HCT116 (cell line): Measurements from ENCODE around the gene MBL2. TPM values are rescaled to one million over a fixed set of nuclear protein-coding genes. Genes with fewer than 3 reads are reported as not detected.

Experiments
- ATAC-seq: fragments of 200-7000 bp; cut with Tn5 transposase; 2 replicates; pipeline ENCODE4 v1.9.1; 2020; ENCODE audit warnings: mild to moderate bottlenecking, moderate library complexity
- BruUV-seq: library from RNA; stranded (reverse); fragments of 400-500 nt; replicated peaks from 2 replicates; lab custom pipeline; 2021; lab: Mats Ljungman, UMichigan
- CTCF ChIA-PET: fragments of 300-600 bp; sonication (Branson Sonifier 250); formaldehyde crosslinking; loops from one replicate; lab custom pipeline; 2021; ENCODE audit warnings: antibody characterized with exemption; lab: Charles Lee
- POLR2A ChIA-PET: fragments of 300-600, 350-600 bp; sonication (Branson Sonifier 250); formaldehyde crosslinking; loops from one replicate; lab custom pipeline; 2021; ENCODE audit warnings: antibody characterized with exemption; lab: Charles Lee
- RAD21 ChIA-PET, 2 experiments: fragments of 300-600 bp; sonication (Branson Sonifier 250); formaldehyde crosslinking; loops; one replicate each; lab custom pipeline; 2023; ENCODE audit warnings: low total read pairs in 2 of 2; ENCODE audit not compliant: uncharacterized antibody in 2 of 2, unreplicated experiment in 2 of 2, low non-redundant PET in 1 of 2; lab: Charles Lee
- DNase-seq: peaks from one replicate; pipeline ENCODE4 v3.0.0-alpha.2; 2010; ENCODE audit warnings: low read depth, low spot score
- H2AFZ ChIP-seq: fragments of 200-600 bp; shearing (Covaris generic), sonication (generic); 2 replicates; pipeline ENCODE4 v1.6.1; 2017; ENCODE audit warnings: low read depth, mixed run types, mixed read lengths, antibody characterized with exemption, low read length; ENCODE audit not compliant: poor library complexity, severe bottlenecking
- H3K27ac ChIP-seq: 2 replicates; pipeline ENCODE4 v1.5.1; 2012; ENCODE audit warnings: low read depth, low read length
- H3K27me3 ChIP-seq: fragments of 200-600 bp; sonication (generic); 2 replicates; pipeline ENCODE4 v1.6.1; 2016; ENCODE audit warnings: mixed run types, low read length, mixed read lengths; ENCODE audit not compliant: insufficient read depth
- H3K36me3 ChIP-seq, 2 experiments: fragments of 200-500 bp in 1 of 2; fragments of 200-600 bp in 1 of 2; sonication (Bioruptor generic) in 1 of 2; sonication (generic) in 1 of 2; 2 replicates each; pipeline versions ENCODE4 v1.5.1 to v1.6.1; 2014 to 2016; ENCODE audit warnings: low read length in 2 of 2, inconsistent platforms in 1 of 2, mixed read lengths in 1 of 2, mixed run types in 1 of 2; ENCODE audit not compliant: insufficient read depth in 2 of 2, control insufficient read depth in 1 of 2
- H3K4me1 ChIP-seq, 2 experiments: fragments of 200-600 bp in 1 of 2; sonication (generic) in 1 of 2; 2 replicates each; pipeline versions ENCODE4 v1.5.1 to v1.6.1; 2012 to 2017; ENCODE audit warnings: low read length in 2 of 2, inconsistent platforms in 1 of 2, mild to moderate bottlenecking in 1 of 2, mixed read lengths in 1 of 2, mixed run types in 1 of 2, moderate library complexity in 1 of 2; ENCODE audit not compliant: insufficient read depth in 2 of 2, control insufficient read depth in 1 of 2
- H3K4me2 ChIP-seq: fragments of 200-600 bp; sonication (generic); 2 replicates; pipeline ENCODE4 v1.6.1; 2017; ENCODE audit warnings: mixed run types, low read length, mixed read lengths
- H3K4me3 ChIP-seq, 2 experiments: fragments of 200-600 bp in 1 of 2; sonication (generic) in 1 of 2; replicated peaks in 1 of 2; 2 replicates each; pipeline ENCODE4 v1.5.1; 2011 to 2016; ENCODE audit warnings: low read length in 2 of 2, control low read depth in 1 of 2, low read depth in 1 of 2, mild to moderate bottlenecking in 1 of 2, mixed read lengths in 1 of 2, mixed run types in 1 of 2
- H3K79me2 ChIP-seq: fragments of 200-600 bp; sonication (generic); 2 replicates; pipeline ENCODE4 v1.6.1; 2017; ENCODE audit warnings: mild to moderate bottlenecking, mixed run types, low read length, moderate library complexity, mixed read lengths; ENCODE audit not compliant: insufficient read depth
- H3K9ac ChIP-seq: fragments of 200-600 bp; sonication (generic); 2 replicates; pipeline ENCODE4 v1.6.1; 2016; ENCODE audit warnings: low read length, mixed read lengths
- H3K9me2 ChIP-seq: fragments of 200-600 bp; sonication (generic), shearing (Covaris generic); 2 replicates; pipeline ENCODE4 v1.6.1; 2017; ENCODE audit warnings: mixed run types, mild to moderate bottlenecking, moderate library complexity; ENCODE audit not compliant: insufficient read depth
- H3K9me3 ChIP-seq, 2 experiments: fragments of 200-500 bp in 1 of 2; fragments of 200-600 bp in 1 of 2; sonication (Bioruptor generic) in 1 of 2; sonication (generic) in 1 of 2; 2 replicates each; pipeline ENCODE4 v1.6.1; 2014 to 2017; ENCODE audit warnings: low read length in 2 of 2, mixed read lengths in 2 of 2, inconsistent platforms in 1 of 2, low read depth in 1 of 2, mild to moderate bottlenecking in 1 of 2, mixed run types in 1 of 2, moderate library complexity in 1 of 2; ENCODE audit not compliant: control insufficient read depth in 1 of 2, insufficient read depth in 1 of 2
- H4K20me1 ChIP-seq: fragments of 200-600 bp; sonication (generic), shearing (Covaris generic); 2 replicates; pipeline ENCODE4 v1.6.1; 2017; ENCODE audit warnings: mixed run types, mild to moderate bottlenecking, moderate library complexity; ENCODE audit not compliant: insufficient read depth
- CEBPB ChIP-seq: IDR thresholded peaks from 2 replicates; pipeline ENCODE4 v1.6.1; 2012; ENCODE audit warnings: low read depth
- EGR1 ChIP-seq: IDR thresholded peaks from 2 replicates; pipeline ENCODE4 v1.6.1; 2012; ENCODE audit warnings: low read depth
- EZH2 ChIP-seq: fragments of 200-600 bp; sonication (generic); IDR thresholded peaks from 2 replicates; pipeline ENCODE4 v1.6.1; 2017; ENCODE audit warnings: antibody characterized with exemption, mixed run types
- EZH2phosphoT487 ChIP-seq: fragments of 200-600 bp; IDR thresholded peaks from 2 replicates; pipeline ENCODE4 v1.6.1; 2018; ENCODE audit warnings: antibody characterized with exemption, borderline replicate concordance
- FOSL1 ChIP-seq: IDR thresholded peaks from 2 replicates; pipeline ENCODE4 v1.6.1; 2012; ENCODE audit warnings: low read depth
- POLR2A ChIP-seq: IDR thresholded peaks from 2 replicates; pipeline ENCODE4 v1.7.0; 2011; ENCODE audit warnings: borderline replicate concordance; ENCODE audit not compliant: insufficient read depth, insufficient read length; ENCODE audit errors: extremely low read depth
- POLR2AphosphoS5 ChIP-seq: IDR thresholded peaks from 2 replicates; pipeline ENCODE4 v1.6.1; 2011; ENCODE audit warnings: mild to moderate bottlenecking, low read depth, low read length, moderate library complexity
- SIN3A ChIP-seq: IDR thresholded peaks from 2 replicates; pipeline ENCODE4 v1.6.1; 2012; ENCODE audit warnings: low read depth
- SRF ChIP-seq: IDR thresholded peaks from 2 replicates; pipeline ENCODE4 v1.6.1; 2012; ENCODE audit warnings: low read depth
- intact Hi-C: fragments of 100-400 bp; cut with micrococcal nuclease; formaldehyde crosslinking; loops from 2 replicates; pipeline ENCODE4 v1.10.0; 2022
- total RNA-seq: library from RNA; stranded (reverse); gene quantifications from one replicate; pipeline ENCODE4 v1.2.1, GENCODE V29; 2021; ENCODE audit not compliant: unreplicated experiment
- TF ChIP-seq, protein P1 (sequence below), 3 experiments: fragments of 200-600 bp in 1 of 3; sonication (generic) in 1 of 3; IDR thresholded peaks in 2 of 3; conservative IDR thresholded peaks in 1 of 3; 2 replicates each; pipeline ENCODE4 v1.5.1; 2012 to 2017; ENCODE audit warnings: low read depth in 2 of 3, low read length in 2 of 3, antibody characterized with exemption in 1 of 3, borderline replicate concordance in 1 of 3, control low read depth in 1 of 3, mild to moderate bottlenecking in 1 of 3, mixed read lengths in 1 of 3, mixed run types in 1 of 3, moderate library complexity in 1 of 3; ENCODE audit not compliant: insufficient read depth in 1 of 3
- TF ChIP-seq, protein P2 (sequence below): IDR thresholded peaks from 2 replicates; pipeline ENCODE4 v1.6.1; 2011; ENCODE audit warnings: mild to moderate bottlenecking, low read length, moderate library complexity; ENCODE audit not compliant: insufficient replicate concordance; ENCODE audit errors: extremely low read depth
- TF ChIP-seq, protein P3 (sequence below): IDR thresholded peaks from 2 replicates; pipeline ENCODE4 v1.6.1; 2012

MBL2 gene
- total RNA-seq, 1 experiment from 2014 or later, result not detected

DNA sequence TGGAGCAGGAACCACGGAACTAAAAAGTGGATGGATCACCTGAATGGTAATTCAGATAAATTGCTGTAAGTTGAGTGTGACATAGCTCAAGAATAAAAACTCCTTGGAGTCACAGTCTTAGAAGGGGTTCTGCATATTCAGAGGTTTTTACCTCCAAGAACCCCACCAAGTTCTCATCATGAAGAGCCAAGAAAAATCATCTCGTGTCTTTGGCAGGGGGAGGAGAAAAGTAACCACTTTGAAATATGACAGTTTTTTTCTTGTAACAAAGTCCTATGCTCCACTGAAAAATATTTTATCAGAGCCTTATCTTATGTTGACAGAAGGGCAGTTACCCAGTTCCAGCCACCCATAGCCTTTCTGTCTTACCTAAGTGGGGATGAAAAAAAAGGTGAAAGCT is 38.2 kb upstream of the MBL2 start:
- Histone ChIP-seq H3K36me3 (no peaks in the 10 kb centered on the region), H3K9me3 (no peaks in the 10 kb centered on the region), H3K9me2 (no peaks in the 10 kb centered on the region), H3K9ac (no peak overlapping the region), H3K27me3 (no peaks in the 10 kb centered on the region), H2AFZ (no peak overlapping the region), H3K27ac (no peak overlapping the region), H4K20me1 (no peaks in the 10 kb centered on the region), H3K4me1 (no peaks in the 10 kb centered on the region), H3K4me2 (no peak overlapping the region), H3K4me3 (no peak overlapping the region), H3K79me2 (no peaks in the 10 kb centered on the region)
- BruUV-seq, result no TSS peak
- ChIA-PET RAD21 (no interaction called here), CTCF (no interaction called here), POLR2A (no interaction called here)
- DNase-seq, result no peak
- ATAC-seq, result no peak
- TF ChIP-seq SRF (no peak), POLR2A (no peak), EGR1 (no peak), EZH2 (no peak), EZH2phosphoT487 (no peak), SIN3A (no peak), POLR2AphosphoS5 (no peak), CEBPB (no peak), FOSL1 (no peak)
- TF ChIP-seq, protein P1, sequence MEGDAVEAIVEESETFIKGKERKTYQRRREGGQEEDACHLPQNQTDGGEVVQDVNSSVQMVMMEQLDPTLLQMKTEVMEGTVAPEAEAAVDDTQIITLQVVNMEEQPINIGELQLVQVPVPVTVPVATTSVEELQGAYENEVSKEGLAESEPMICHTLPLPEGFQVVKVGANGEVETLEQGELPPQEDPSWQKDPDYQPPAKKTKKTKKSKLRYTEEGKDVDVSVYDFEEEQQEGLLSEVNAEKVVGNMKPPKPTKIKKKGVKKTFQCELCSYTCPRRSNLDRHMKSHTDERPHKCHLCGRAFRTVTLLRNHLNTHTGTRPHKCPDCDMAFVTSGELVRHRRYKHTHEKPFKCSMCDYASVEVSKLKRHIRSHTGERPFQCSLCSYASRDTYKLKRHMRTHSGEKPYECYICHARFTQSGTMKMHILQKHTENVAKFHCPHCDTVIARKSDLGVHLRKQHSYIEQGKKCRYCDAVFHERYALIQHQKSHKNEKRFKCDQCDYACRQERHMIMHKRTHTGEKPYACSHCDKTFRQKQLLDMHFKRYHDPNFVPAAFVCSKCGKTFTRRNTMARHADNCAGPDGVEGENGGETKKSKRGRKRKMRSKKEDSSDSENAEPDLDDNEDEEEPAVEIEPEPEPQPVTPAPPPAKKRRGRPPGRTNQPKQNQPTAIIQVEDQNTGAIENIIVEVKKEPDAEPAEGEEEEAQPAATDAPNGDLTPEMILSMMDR (IDR thresholded peaks at IDR 0.05 in 2 of 3, conservative IDR thresholded peaks at IDR 0.05 in 1 of 3; ENCODE audit: borderline replicate concordance in 1 of 3, insufficient read depth in 1 of 3, low read depth in 2 of 3, low read length in 2 of 3), result no peak
- TF ChIP-seq, protein P2, sequence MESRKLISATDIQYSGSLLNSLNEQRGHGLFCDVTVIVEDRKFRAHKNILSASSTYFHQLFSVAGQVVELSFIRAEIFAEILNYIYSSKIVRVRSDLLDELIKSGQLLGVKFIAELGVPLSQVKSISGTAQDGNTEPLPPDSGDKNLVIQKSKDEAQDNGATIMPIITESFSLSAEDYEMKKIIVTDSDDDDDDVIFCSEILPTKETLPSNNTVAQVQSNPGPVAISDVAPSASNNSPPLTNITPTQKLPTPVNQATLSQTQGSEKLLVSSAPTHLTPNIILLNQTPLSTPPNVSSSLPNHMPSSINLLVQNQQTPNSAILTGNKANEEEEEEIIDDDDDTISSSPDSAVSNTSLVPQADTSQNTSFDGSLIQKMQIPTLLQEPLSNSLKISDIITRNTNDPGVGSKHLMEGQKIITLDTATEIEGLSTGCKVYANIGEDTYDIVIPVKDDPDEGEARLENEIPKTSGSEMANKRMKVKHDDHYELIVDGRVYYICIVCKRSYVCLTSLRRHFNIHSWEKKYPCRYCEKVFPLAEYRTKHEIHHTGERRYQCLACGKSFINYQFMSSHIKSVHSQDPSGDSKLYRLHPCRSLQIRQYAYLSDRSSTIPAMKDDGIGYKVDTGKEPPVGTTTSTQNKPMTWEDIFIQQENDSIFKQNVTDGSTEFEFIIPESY, result no peak
- TF ChIP-seq, protein P3, sequence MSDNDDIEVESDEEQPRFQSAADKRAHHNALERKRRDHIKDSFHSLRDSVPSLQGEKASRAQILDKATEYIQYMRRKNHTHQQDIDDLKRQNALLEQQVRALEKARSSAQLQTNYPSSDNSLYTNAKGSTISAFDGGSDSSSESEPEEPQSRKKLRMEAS, result no peak
- intact Hi-C loops, result no loop called here
